Transverse colon (tissue), 4 donors: Measurements from ENCODE around the gene PLA2G15. TPM values are rescaled to one million over a fixed set of nuclear protein-coding genes. Genes with fewer than 3 reads are reported as not detected.

Experiments used
- DNase-seq: peaks from one replicate; pipeline ENCODE4 v3.0.0-alpha.2; 2019
- H3K27ac ChIP-seq, 4 donors: fragments of 200-600 bp; sonication (generic); 2 replicates each; pipeline ENCODE4 v1.5.1; 2016 to 2018; ENCODE audit warnings: inconsistent platforms in 4 of 4
- H3K27me3 ChIP-seq: fragments of 200-600 bp; sonication (generic); 2 replicates; pipeline ENCODE4 v1.5.1; 2017; ENCODE audit warnings: inconsistent platforms
- H3K36me3 ChIP-seq, 4 donors: fragments of 200-600 bp; sonication (generic); 2 replicates each; pipeline ENCODE4 v1.5.1; 2017 to 2019; ENCODE audit warnings: inconsistent platforms in 4 of 4
- H3K4me1 ChIP-seq, 4 donors: fragments of 200-600 bp; sonication (generic); 2 replicates each; pipeline ENCODE4 v1.5.1; 2017 to 2020; ENCODE audit warnings: inconsistent platforms in 4 of 4
- H3K4me3 ChIP-seq, 4 donors: fragments of 200-600 bp; sonication (generic); 1 replicate in 1 of 4; 2 replicates in 3 of 4; pipeline versions ENCODE4 v1.5.1 to v1.6.1; 2017 to 2019; ENCODE audit warnings: inconsistent platforms in 4 of 4
- H3K9me3 ChIP-seq, 2 donors: fragments of 200-600 bp; sonication (generic); 2 replicates each; pipeline ENCODE4 v1.5.1; 2017 to 2019; ENCODE audit warnings: inconsistent platforms in 2 of 2
- CTCF ChIP-seq, 5 experiments: fragments of 200-600 bp in 3 of 5; fragments of 450-650 bp in 2 of 5; sonication (generic) in 3 of 5; IDR thresholded peaks; 1 replicate in 2 of 5; 2 replicates in 3 of 5; pipeline ENCODE4 v1.5.1; 2016 to 2017; ENCODE audit warnings: antibody characterized with exemption in 5 of 5, inconsistent platforms in 3 of 5, mild to moderate bottlenecking in 2 of 5, moderate library complexity in 1 of 5
- EP300 ChIP-seq: sonication (generic); formaldehyde crosslinking; IDR thresholded peaks from one replicate; pipeline ENCODE4 v1.6.1; 2017; ENCODE audit warnings: antibody characterized with exemption, low read depth
- POLR2A ChIP-seq: fragments of 450-650 bp; IDR thresholded peaks from one replicate; pipeline ENCODE4 v1.6.1; 2016; ENCODE audit warnings: antibody characterized with exemption, mild to moderate bottlenecking, moderate library complexity
- POLR2AphosphoS5 ChIP-seq, 3 donors: sonication (generic); formaldehyde crosslinking; IDR thresholded peaks; one replicate each; pipeline ENCODE4 v1.6.1; 2016; ENCODE audit warnings: antibody characterized with exemption in 3 of 3
- WGBS, 2 donors: methylation state at CpG; one replicate each; pipeline ENCODE4 v1.1.5; 2018; ENCODE audit warnings: low coverage in 1 of 2; 5-methylcytosine and 5-hydroxymethylcytosine counted together
- in situ Hi-C, 4 donors: fragments of 200-750 bp; cut with MboI; loops; one replicate each; pipeline versions ENCODE4 v1.15.0 to v1.15.1; 2017; ENCODE audit warnings: low sequenced_read_pairs in 3 of 4, low pct_ligation_motif_present in 1 of 4, low pct_unique_long_range_greater_than_20kb in 1 of 4
- intact Hi-C: fragments of 100-400 bp; cut with DNase I; formaldehyde crosslinking; loops from one replicate; pipeline ENCODE4 v1.15.1; 2023; ENCODE audit warnings: low total_unique reads
- total RNA-seq, 4 donors: library from RNA; depleted of rRNA; stranded (reverse); fragments of >200 nt; gene quantifications; one replicate each; pipeline ENCODE4 v1.1.0, GENCODE V29; 2016

PLA2G15 gene
- total RNA-seq, 4 donors from 2014 or later: 9.6 to 18.2 (median 15.0) TPM

GRCh38 chr16:68216240-68216639 is 28.9 kb upstream of the PLA2G15 start:
- no peak overlapping the region for H3K4me3 ChIP-seq
- 80 to 85% methylated on average over 3 of the region's 3 CpGs for WGBS, 2 donors
- no peaks in the 10 kb centered on the region for H3K27me3 ChIP-seq
- no peak for DNase-seq
- no peaks in the 10 kb centered on the region for H3K9me3 ChIP-seq
- intact Hi-C loops (no loop called here), in situ Hi-C loops (no loop called here)
- H3K4me1 ChIP-seq: no peaks in the 10 kb centered on the region
- H3K36me3 ChIP-seq: no peaks in the 10 kb centered on the region
- H3K27ac ChIP-seq: no peak overlapping the region
- TF ChIP-seq POLR2AphosphoS5 (IDR thresholded peaks at IDR 0.05) (no peak), EP300 (no peak), POLR2A (no peak), CTCF (IDR thresholded peaks at IDR 0.05) (no peak)

DNA sequence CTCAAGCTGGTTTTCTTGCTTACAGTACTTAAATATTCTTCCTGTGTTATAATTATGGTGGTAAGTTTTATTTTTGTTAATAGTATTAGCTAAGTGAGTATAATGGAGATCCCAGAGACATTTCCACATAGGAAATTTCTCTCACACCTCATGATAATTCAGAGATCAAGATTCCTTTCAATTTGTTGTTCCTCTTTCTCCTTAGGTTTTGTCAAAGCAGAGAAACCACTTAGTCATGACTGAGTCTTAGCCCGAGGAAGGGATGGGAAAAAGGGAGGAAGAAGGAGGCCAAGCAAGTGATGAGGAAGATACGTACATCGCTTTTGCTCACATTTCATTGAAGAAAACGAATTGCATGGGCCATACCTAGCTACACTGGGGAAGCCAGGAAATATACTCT is 27.7 kb upstream of the PLA2G15 start:
- Histone ChIP-seq H3K27me3 (no peaks in the 10 kb centered on the region), H3K36me3 (no peaks in the 10 kb centered on the region), H3K27ac (no peak overlapping the region), H3K4me1 (no peaks in the 10 kb centered on the region), H3K9me3 (no peaks in the 10 kb centered on the region), H3K4me3 (no peak overlapping the region)
- DNase-seq: no peak
- 85 to 95% methylated on average over 4 of the region's 4 CpGs for WGBS, 2 donors
- TF ChIP-seq EP300: no peak
- intact Hi-C loops (no loop called here), in situ Hi-C loops (no loop called here)

- Histone ChIP-seq H3K27me3 (no peaks in the 10 kb centered on the region), H3K4me3 (no peak overlapping the region), H3K9me3 (no peaks in the 10 kb centered on the region), H3K27ac (no peak overlapping the region), H3K4me1 (no peaks in the 10 kb centered on the region), H3K36me3 (no peaks in the 10 kb centered on the region)
- in situ Hi-C loops: loop anchor here in 1 of 4 donors (10.0 kb wide), 1 partner anchor 145 kb away; no protein-coding TSS in a partner anchor
- no peak for DNase-seq
- 90 to 100% methylated on average over 1 to 6 of the region's 6 CpGs for WGBS, 2 donors
- no peak for TF ChIP-seq CTCF (IDR thresholded peaks at IDR 0.05)
- no peak for TF ChIP-seq POLR2AphosphoS5 (IDR thresholded peaks at IDR 0.05)
- TF ChIP-seq EP300: no peak
- no peak for TF ChIP-seq POLR2A
- intact Hi-C loops: no loop called here
Measured at GRCh38 chr16:68219725-68220351, 25.3 kb upstream of the PLA2G15 start.

DNA sequence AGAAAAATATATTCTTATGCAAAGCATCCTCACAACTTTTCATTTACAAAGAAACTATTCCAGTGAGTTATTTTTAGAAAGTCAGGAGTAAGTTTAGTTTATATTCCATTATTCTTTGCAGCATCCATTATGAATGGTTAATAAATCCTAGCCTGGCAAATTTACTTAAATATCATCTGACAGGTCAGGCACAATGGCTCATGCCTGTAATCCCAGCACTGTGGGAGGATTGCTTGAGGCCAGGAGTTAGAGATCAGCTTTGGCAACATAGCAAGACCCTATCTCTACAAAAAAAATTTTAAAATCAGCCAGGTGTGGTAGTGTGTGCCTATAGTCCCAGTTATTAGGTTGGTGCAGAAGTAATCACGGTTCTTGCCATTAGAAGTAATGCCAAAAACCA is 22.1 kb upstream of the PLA2G15 start:
- Histone ChIP-seq H3K27ac (no peak overlapping the region), H3K4me3 (no peak overlapping the region), H3K36me3 (no peaks in the 10 kb centered on the region), H3K27me3 (no peaks in the 10 kb centered on the region), H3K4me1 (peaks cover 7 to 13% (median 11%) of the 10 kb centered on the region in 4 donors), H3K9me3 (no peaks in the 10 kb centered on the region)
- DNase-seq: no peak
- intact Hi-C loops (no loop called here), in situ Hi-C loops (loop anchor here in 1 of 4 donors (10.0 kb wide), 1 partner anchor 148 kb away; no protein-coding TSS in a partner anchor)
- 94% methylated on average over 1 of the region's 1 CpG; no CpG with 5 or more reads in 1 of the 2 donors for WGBS, 2 donors
- TF ChIP-seq POLR2AphosphoS5 (IDR thresholded peaks at IDR 0.05): no peak
- no peak for TF ChIP-seq CTCF (IDR thresholded peaks at IDR 0.05)
- TF ChIP-seq POLR2A: no peak
- no peak for TF ChIP-seq EP300
